ENCODE measurements around the gene OR2W1. TPM values are rescaled to one million over a fixed set of nuclear protein-coding genes. Genes with fewer than 3 reads are reported as not detected.

Gene OR2W1
- total RNA-seq, 1 experiment from 2014 or later, result not detected

DNA sequence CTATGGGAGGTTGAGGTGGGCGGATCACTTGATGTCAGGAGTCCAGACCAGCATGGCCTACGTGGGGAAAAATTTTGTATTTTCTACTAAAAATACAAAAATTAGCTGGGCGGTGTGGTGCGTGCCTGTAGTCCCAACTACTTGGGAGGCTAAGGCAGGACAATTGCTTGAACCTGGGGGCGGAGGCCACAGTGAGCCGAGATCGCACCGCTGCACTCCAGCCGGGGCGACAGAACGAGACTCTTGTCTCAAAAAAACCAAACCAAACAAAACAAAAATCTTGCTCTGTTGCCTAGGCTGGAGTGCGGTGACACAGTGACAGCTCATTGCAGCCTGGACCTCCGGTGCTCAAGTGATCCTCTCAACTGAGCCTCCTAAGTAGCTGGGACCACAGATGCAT is 16.2 kb downstream of the OR2W1 start:
- H2BK5ac ChIP-seq (ENCODE audit: insufficient read length, low read length), result no peak overlapping the region
- no peak overlapping the region for H3K27ac ChIP-seq (ENCODE audit: insufficient read length, low read depth, low read length)
- Mint-ChIP-seq H3K4me1 (no peaks in the 10 kb centered on the region), H3K27me3 (ENCODE audit: low read depth) (peaks cover 4% of the 10 kb centered on the region; the same call in 1 of the 2 replicates), H3K9me3 (no peaks in the 10 kb centered on the region), H3K27ac (no peak overlapping the region; a peak in 1 of 7 replicates), H3K4me3 (no peak overlapping the region), H3K36me3 (ENCODE audit: insufficient read depth in 1 of 3, low read depth in 3 of 3) (no peaks in the 10 kb centered on the region)
- H3K9ac ChIP-seq (ENCODE audit: extremely low read depth, insufficient read length, low read length), result no peak overlapping the region
- H3K18ac ChIP-seq (ENCODE audit: insufficient read length, low read depth, low read length), result no peak overlapping the region
- no peak overlapping the region for H3K4ac ChIP-seq (ENCODE audit: low read depth, low read length)
- H2AFZ ChIP-seq (ENCODE audit: low read length), result no peak overlapping the region
- no peak overlapping the region for H3K56ac ChIP-seq (ENCODE audit: insufficient read length, low read depth, low read length)
- H2BK15ac ChIP-seq (ENCODE audit: low read depth, low read length), result no peak overlapping the region
- no peaks in the 10 kb centered on the region for H3K4me1 ChIP-seq (ENCODE audit: insufficient read depth, low read length)
- H3T11ph ChIP-seq (ENCODE audit: low read length), result no peak overlapping the region
- no peaks in the 10 kb centered on the region for H3K79me1 ChIP-seq (ENCODE audit: insufficient read depth, low read depth, low read length, poor library complexity, severe bottlenecking)
- DNase-seq, result no peak
- no peaks in the 10 kb centered on the region for H3K79me2 ChIP-seq (ENCODE audit: insufficient read depth, low read length)
- no peak overlapping the region for H4K8ac ChIP-seq (replicated peaks; ENCODE audit: insufficient read length, low read depth, low read length)
- no peak overlapping the region for H3K14ac ChIP-seq (ENCODE audit: insufficient read depth, low read length)
- no peaks in the 10 kb centered on the region for H3K23me2 ChIP-seq (ENCODE audit: insufficient read length, low read depth, low read length, poor library complexity, severe bottlenecking)
- no peak overlapping the region for H2BK20ac ChIP-seq (ENCODE audit: low read depth, low read length, poor library complexity, severe bottlenecking)
- no peak overlapping the region for H3K23ac ChIP-seq (ENCODE audit: insufficient read length, low read depth, low read length)
- no peak overlapping the region for H2BK120ac ChIP-seq (ENCODE audit: low read depth, low read length, poor library complexity, severe bottlenecking)
- no peak overlapping the region for H4K91ac ChIP-seq (ENCODE audit: insufficient read length, low read depth, low read length)
- H4K20me1 ChIP-seq (ENCODE audit: control insufficient read depth, insufficient read depth, insufficient read length), result no peaks in the 10 kb centered on the region
- TF ChIP-seq, protein P1, sequence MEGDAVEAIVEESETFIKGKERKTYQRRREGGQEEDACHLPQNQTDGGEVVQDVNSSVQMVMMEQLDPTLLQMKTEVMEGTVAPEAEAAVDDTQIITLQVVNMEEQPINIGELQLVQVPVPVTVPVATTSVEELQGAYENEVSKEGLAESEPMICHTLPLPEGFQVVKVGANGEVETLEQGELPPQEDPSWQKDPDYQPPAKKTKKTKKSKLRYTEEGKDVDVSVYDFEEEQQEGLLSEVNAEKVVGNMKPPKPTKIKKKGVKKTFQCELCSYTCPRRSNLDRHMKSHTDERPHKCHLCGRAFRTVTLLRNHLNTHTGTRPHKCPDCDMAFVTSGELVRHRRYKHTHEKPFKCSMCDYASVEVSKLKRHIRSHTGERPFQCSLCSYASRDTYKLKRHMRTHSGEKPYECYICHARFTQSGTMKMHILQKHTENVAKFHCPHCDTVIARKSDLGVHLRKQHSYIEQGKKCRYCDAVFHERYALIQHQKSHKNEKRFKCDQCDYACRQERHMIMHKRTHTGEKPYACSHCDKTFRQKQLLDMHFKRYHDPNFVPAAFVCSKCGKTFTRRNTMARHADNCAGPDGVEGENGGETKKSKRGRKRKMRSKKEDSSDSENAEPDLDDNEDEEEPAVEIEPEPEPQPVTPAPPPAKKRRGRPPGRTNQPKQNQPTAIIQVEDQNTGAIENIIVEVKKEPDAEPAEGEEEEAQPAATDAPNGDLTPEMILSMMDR (conservative IDR thresholded peaks at IDR 0.05), result no peak
- WGBS (ENCODE audit: extremely low coverage, insufficient read length, low lambda C conversion rate), result no CpG with 5 or more reads among the region's 13 CpGs
- no peaks in the 10 kb centered on the region for H3K27me3 ChIP-seq (ENCODE audit: insufficient read depth, low read length)
- no peak overlapping the region for H2AK5ac ChIP-seq (ENCODE audit: insufficient read length, low read length)
- no peak overlapping the region for H4K5ac ChIP-seq (ENCODE audit: insufficient read length, low read depth, low read length)
- no peak overlapping the region for H2BK12ac ChIP-seq (ENCODE audit: insufficient read length, low read depth, low read length)
- no peaks in the 10 kb centered on the region for H3K9me3 ChIP-seq (ENCODE audit: control insufficient read depth, low read depth, low read length)
- no peak overlapping the region for H3K4me2 ChIP-seq (ENCODE audit: insufficient read depth, insufficient read length, low read length)
